Stimulated activated CD4-positive, alpha-beta T cell treated with anti-CD3 and anti-CD28 coated beads, Interleukin-15, amount 100 ng/mL, for 48 hours (primary cell): ENCODE results near the gene CENATAC.
A peak's percentile ranks its signal among the peaks of the same experiment; 100 is the strongest.
"Not testable (repeated sequence)": the region's sequence is repeated elsewhere in the genome, so short reads cannot be mapped to it uniquely, and the experiment has no call there.

Experiments used
- DNase-seq, 2 donors: peaks; one replicate each; pipeline ENCODE4 v3.0.0-alpha.2; 2020; ENCODE audit warnings: low read depth in 2 of 2

Gene CENATAC

GRCh38 chr11:119026970-119027369 lies 29.0 kb downstream of the CENATAC start:
- DNase-seq = no peak

DNA sequence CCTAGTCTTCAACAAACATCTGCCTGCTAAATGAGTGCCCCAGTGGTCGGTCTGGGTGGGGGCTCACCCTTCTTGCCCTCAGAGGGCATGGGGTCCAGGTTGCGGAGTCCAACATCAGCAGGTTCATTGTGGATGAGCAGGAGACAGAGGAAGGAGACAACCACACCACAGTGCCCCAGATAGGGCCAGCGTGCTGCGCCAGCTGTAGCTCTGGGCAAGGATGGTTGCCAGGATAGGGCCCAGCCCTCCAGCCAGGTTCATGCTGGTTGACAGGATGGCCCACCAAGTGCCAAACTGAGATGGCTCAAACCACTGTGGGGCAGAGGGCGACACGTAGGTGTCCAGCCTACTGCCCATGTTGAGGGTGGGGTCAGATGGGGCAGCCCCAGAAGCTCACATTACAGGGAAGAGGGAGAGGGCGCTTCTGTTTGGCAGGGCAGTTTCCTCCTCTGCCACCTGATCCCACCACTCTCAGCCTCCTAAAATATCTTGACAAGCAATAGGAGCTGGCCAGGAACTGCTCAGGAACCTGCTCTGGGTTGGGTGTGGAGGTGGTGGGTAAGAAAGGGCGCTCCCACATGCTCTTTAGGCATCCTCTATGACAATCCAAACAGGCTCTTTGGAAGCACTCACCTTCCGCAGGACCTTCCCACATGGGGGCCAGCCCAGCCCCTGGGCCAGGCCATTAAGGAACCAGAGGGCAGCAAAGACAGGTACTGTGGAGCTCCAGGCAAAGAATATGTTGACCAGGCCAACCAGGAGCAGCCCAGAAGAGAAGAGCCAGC lies 29.8 kb downstream of the CENATAC start:
- DNase-seq = no peak

DNA sequence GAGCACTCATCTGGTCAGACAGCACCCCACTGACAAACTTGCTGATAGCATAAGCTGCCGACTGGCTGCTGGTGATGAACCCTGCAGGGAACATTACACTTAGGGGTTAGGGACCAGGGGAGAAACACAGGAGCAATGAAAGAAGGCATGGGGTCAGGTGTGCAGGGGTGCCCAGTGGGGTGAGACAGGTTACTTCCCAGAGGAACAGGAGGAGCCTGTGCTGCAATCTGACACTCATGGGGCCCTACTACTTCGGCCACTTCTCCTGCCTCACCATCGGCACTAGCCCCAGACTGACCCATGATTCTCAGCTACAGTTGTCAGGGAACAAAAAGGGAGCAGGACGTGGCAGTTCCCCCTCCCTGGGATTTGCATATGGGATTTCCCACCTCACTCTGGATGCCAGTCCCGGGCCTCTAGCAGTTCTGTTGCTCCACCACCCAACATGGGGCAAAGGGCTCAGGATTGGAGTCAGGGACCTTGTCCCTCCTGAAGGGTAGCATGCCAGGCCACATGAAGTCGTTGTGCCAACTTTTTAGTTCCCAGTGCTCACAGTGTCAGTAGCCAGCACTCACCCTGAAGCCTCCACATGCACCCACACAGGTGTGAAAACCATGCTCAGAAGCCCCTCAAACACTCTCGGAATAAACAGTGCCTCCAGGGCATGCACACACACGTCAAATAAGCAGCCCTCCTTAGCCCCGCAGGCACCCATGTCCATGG lies 30.6 kb downstream of the CENATAC start:
- DNase-seq = no peak

- DNase-seq = no peak
These were observed 31.1 kb downstream of the CENATAC start for GRCh38 chr11:119029069-119029339.

DNA sequence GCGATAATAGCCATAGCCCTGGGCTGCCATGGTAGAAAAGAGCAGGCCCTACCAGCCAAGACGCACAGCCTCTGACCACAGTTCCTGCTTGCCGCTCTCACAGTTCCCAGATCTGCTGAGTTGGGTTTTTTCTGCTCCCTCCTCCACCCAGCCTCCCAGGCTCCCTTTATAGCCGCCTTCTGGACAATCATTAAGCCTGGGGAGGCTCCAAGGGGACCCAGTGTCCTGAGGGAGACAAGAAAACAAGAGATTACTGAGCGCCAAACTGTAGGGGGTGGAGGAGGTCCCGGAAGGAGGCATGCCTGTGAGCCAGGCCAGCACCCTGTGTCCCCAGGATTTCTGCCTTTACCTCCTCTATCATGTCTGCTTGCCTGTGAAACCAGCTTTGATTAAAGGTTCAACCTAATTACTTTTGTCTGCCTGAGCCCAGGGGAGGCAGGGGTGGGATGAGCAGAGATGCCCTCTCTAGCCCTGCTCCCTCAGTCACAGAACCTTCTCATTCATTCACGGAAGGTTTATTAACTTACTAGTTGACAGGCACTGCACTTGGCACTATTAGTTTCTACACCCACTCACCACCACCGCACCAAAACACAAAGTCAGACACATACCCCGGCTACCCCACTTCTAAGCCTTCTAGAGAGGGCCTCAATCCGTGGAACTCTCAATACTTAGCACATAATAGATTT lies 31.5 kb downstream of the CENATAC start:
- peak in 1 of 2 donors; percentile 33 for DNase-seq

GRCh38 chr11:119030029-119030328 lies 32.0 kb downstream of the CENATAC start:
- DNase-seq = no peak

- peak; percentile 98 to 99 for DNase-seq
These were observed 32.5 kb downstream of the CENATAC start, which contains the start of gene SLC37A4 for GRCh38 chr11:119030329-119031047. SLC37A4 (minus strand) TSS chr11:119030877.

- no peak for DNase-seq
These were observed 34.0 kb downstream of the CENATAC start for GRCh38 chr11:119031912-119032280.

- not testable (repeated sequence) for DNase-seq
These were observed 35.5 kb downstream of the CENATAC start for GRCh38 chr11:119033421-119033820.

DNA sequence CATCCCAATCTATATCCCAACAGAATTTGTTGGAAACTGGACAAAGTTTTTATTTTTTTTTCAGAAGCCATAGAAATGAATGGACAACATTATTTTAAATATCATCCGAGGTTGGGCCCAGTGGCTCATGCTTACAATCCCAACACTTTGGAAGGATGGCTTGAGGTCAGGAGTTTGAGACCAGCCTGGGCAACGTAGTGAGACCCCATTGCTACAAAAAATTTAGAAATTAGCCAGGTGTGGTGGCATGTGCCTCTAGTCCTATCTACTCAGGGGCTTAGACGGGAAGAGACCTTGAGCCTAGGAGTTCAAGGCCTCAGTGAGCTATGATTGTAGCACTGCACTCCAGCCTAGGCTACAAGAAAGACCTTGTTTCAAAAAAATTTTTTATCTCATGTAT lies 36.9 kb downstream of the CENATAC start:
- DNase-seq = no peak

GRCh38 chr11:119038884-119039283 lies 40.9 kb downstream of the CENATAC start:
- DNase-seq = no peak

GRCh38 chr11:119039471-119039870 lies 41.5 kb downstream of the CENATAC start:
- not testable (repeated sequence) for DNase-seq

- no peak for DNase-seq
These were observed 44.0 kb downstream of the CENATAC start for GRCh38 chr11:119041821-119042514.

DNA sequence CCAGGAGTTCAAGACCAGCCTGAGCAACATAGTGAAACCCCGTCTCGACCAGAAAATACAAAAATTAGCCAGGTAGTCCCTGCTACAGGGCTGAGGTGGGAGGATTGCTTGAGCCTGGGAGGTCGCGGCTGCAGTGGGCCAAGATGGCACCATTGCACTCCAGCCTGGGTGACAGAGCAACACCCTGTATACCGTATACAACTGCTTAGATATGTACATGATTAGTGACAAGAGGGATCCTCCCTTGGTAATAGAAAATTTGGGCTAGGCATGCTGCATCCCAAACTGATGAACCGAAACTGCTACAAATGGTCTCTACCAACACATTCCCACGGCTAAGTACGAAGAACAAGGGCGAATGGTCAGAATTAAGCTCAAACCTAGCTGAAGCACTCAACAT lies 45.0 kb downstream of the CENATAC start:
- DNase-seq = no peak

- DNase-seq = no peak
These were observed 46.8 kb downstream of the CENATAC start for GRCh38 chr11:119044708-119045107.

DNA sequence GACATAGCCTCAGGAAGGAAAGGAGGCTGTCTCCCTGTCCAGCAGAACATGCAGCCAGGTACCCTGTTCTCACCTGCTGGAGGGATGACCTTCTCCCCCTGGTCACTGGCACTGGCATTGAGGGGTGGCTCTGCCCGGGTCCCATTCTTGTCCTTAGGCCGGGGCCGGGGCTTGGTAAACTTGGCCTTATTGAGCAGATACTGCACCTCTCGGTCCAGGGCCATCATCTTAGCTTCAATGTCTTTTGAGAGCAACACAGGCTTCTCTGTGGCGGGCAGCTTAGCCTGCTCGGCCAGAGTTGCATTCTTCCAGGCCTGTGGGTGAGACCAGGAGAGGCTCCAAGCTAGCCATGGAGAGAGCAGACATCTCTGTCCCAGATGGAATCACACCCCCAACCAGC lies 48.6 kb downstream of the CENATAC start:
- no peak for DNase-seq

DNA sequence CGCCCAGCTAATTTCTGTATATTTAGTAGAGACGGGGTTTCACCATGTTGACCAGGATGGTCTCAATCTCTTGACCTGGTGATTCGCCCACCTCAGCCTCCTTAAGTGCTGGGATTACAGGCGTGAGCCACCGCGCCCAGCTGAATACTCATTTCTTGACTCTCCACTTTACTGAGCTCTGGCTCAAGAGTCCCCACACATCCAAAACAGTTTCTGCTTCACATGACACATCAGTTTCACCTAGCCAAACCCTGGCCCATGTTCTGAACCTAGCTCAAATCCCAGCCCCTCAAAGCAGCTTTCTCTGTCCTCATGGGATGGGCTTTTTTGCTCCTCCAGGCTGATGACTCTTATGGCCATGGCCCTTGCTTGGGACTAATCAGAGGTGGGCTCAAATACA lies 49.3 kb downstream of the CENATAC start:
- no peak for DNase-seq

DNA sequence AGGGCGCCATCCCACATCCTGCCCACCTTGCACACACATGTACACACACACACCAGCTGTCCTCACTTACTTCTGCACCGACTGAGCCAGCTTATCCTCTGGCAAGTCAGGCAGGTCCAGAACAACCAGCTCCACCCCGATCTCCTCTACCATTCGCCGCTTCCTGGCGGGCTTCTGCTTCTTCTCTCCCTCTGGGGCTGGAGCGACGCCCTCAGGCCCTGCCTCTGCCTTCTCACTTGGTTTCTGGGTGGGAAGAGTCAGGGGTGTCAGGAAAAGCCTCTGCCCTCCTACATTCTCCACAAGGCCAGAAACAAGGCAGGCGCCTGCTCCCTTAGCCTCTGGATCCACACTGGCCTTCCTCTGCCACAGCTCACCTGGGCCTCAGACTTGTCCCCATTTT lies 50.7 kb downstream of the CENATAC start:
- DNase-seq = no peak

GRCh38 chr11:119049081-119049480 lies 51.1 kb downstream of the CENATAC start:
- DNase-seq = no peak

GRCh38 chr11:119051440-119052162 lies 53.7 kb downstream of the CENATAC start:
- DNase-seq = no peak

GRCh38 chr11:119052163-119052814 lies 54.4 kb downstream of the CENATAC start:
- no peak for DNase-seq
